Measurements from ENCODE around the gene SYNE1. TPM values are rescaled to one million over a fixed set of nuclear protein-coding genes. Genes with fewer than 3 reads are reported as not detected.

Gene SYNE1
- polyA plus RNA-seq, 2 of the 4 experiments (the other 2 are of a cell fraction), result 10.5 to 28.5 TPM

GRCh38 chr6:152123076-152123475, 514.1 kb downstream of the SYNE1 start:
- Histone ChIP-seq H3K9me3 (no peaks in the 10 kb centered on the region), H3K4me1 (no peaks in the 10 kb centered on the region), H3K27ac (no peak overlapping the region), H3K4me2 (no peak overlapping the region), H3K4me3 (no peak overlapping the region)
- FAIRE-seq, result no peak
- TF ChIP-seq BCL3 (IDR thresholded peaks at IDR 0.05) (no peak), SMC3 (IDR thresholded peaks at IDR 0.05) (no peak), MYC (IDR thresholded peaks at IDR 0.05; ENCODE audit: borderline replicate concordance, low read length) (no peak), ESRRA (IDR thresholded peaks at IDR 0.05; ENCODE audit: borderline replicate concordance, low read length) (no peak), TFCP2L1 (CRISPR knock-in tag; IDR thresholded peaks at IDR 0.05) (no peak)
- no peak for DNase-seq (ENCODE audit: low read depth in 1 of 2, low spot score in 1 of 2)
- POLR2A ChIA-PET, result no interaction called here
- 93% methylated on average over 3 of the region's 3 CpGs for WGBS (ENCODE audit: missing lambda C conversion rate)
- CTCF ChIA-PET, result interaction anchor here (1.3 to 2.3 kb wide), 2 partner anchors 117 to 357 kb away, joined by 4 to 9 read pairs; no protein-coding TSS in a partner anchor
- ATAC-seq, result no peak

GRCh38 chr6:152122434-152122833, 514.7 kb downstream of the SYNE1 start:
- FAIRE-seq, result no peak
- Histone ChIP-seq H3K4me1 (no peaks in the 10 kb centered on the region), H3K9me3 (no peaks in the 10 kb centered on the region), H3K27ac (no peak overlapping the region), H3K4me2 (no peak overlapping the region), H3K4me3 (no peak overlapping the region)
- TF ChIP-seq POLR2AphosphoS2 (conservative IDR thresholded peaks at IDR 0.05; ENCODE audit: low read length), result no peak
- TF ChIP-seq E2F6 (IDR thresholded peaks at IDR 0.05; ENCODE audit: borderline replicate concordance, low read depth), result no peak
- 95% methylated on average over 12 of the region's 12 CpGs for WGBS (ENCODE audit: missing lambda C conversion rate)
- no peak for ATAC-seq
- no peak for DNase-seq (ENCODE audit: low read depth in 1 of 2, low spot score in 1 of 2)
- CTCF ChIA-PET, result interaction anchor here (2.3 kb wide), 1 partner anchor 357 kb away, joined by 9 read pairs; no protein-coding TSS in a partner anchor
- POLR2A ChIA-PET, result no interaction called here

GRCh38 chr6:152121910-152122309, 515.3 kb downstream of the SYNE1 start:
- no peak for DNase-seq (ENCODE audit: low read depth in 1 of 2, low spot score in 1 of 2)
- H3K4me3 ChIP-seq, result no peak overlapping the region
- H3K27ac ChIP-seq, result no peak overlapping the region
- ATAC-seq, result no peak
- no peaks in the 10 kb centered on the region for H3K4me1 ChIP-seq
- FAIRE-seq, result no peak
- TF ChIP-seq NPAS2 (CRISPR knock-in tag; IDR thresholded peaks at IDR 0.05; ENCODE audit: borderline replicate concordance), result no peak
- POLR2A ChIA-PET, result no interaction called here
- 68% methylated on average over 3 of the region's 3 CpGs for WGBS (ENCODE audit: missing lambda C conversion rate)
- H3K4me2 ChIP-seq, result no peak overlapping the region
- H3K9me3 ChIP-seq, result no peaks in the 10 kb centered on the region
- CTCF ChIA-PET, result interaction anchor here (2.3 kb wide), 1 partner anchor 356 kb away, joined by 9 read pairs; no protein-coding TSS in a partner anchor

- Histone ChIP-seq H3K4me1 (no peaks in the 10 kb centered on the region), H3K4me2 (no peak overlapping the region), H3K9me3 (no peaks in the 10 kb centered on the region), H3K27ac (no peak overlapping the region), H3K4me3 (no peak overlapping the region)
- FAIRE-seq, result no peak
- CTCF ChIA-PET, result interaction anchor here (1.2 to 1.5 kb wide), 2 partner anchors 10 to 354 kb away, joined by 3 to 4 read pairs; no protein-coding TSS in a partner anchor
- TF ChIP-seq ESRRA (IDR thresholded peaks at IDR 0.05; ENCODE audit: borderline replicate concordance, low read length) (no peak), RAD21 (conservative IDR thresholded peaks at IDR 0.05 in 1 of 2, IDR thresholded peaks at IDR 0.05 in 1 of 2) (no peak), HOXA7 (CRISPR knock-in tag; IDR thresholded peaks at IDR 0.05) (no peak), RCOR1 (IDR thresholded peaks at IDR 0.05; ENCODE audit: low read depth, low read length) (no peak), TP53 (CRISPR knock-in tag; IDR thresholded peaks at IDR 0.05) (no peak), HOXB13 (CRISPR knock-in tag; IDR thresholded peaks at IDR 0.05; ENCODE audit: low read depth) (no peak), SMC3 (IDR thresholded peaks at IDR 0.05) (no peak), RARB (CRISPR knock-in tag; IDR thresholded peaks at IDR 0.05) (no peak)
- no peak for ATAC-seq
- POLR2A ChIA-PET, result no interaction called here
- WGBS (ENCODE audit: missing lambda C conversion rate), result 72% methylated on average over 7 of the region's 7 CpGs
- DNase-seq (ENCODE audit: low read depth in 1 of 2, low spot score in 1 of 2), result no peak
Observed at GRCh38 chr6:152119831-152120230, 517.3 kb downstream of the SYNE1 start.

GRCh38 chr6:152118678-152119077, 518.5 kb downstream of the SYNE1 start:
- FAIRE-seq, result no peak
- ATAC-seq, result no peak
- peak in 1 of 2 experiments; percentile 6 for DNase-seq (ENCODE audit: low read depth in 1 of 2, low spot score in 1 of 2)
- Histone ChIP-seq H3K4me2 (no peak overlapping the region), H3K9me3 (no peaks in the 10 kb centered on the region), H3K4me1 (no peaks in the 10 kb centered on the region), H3K27ac (no peak overlapping the region), H3K4me3 (no peak overlapping the region)
- ChIA-PET CTCF (interaction anchor here (1.2 to 1.5 kb wide), 2 partner anchors 8 to 353 kb away, joined by 3 to 4 read pairs; no protein-coding TSS in a partner anchor), POLR2A (no interaction called here)
- 85% methylated on average over 5 of the region's 5 CpGs for WGBS (ENCODE audit: missing lambda C conversion rate)
- TF ChIP-seq ESRRA (IDR thresholded peaks at IDR 0.05; ENCODE audit: borderline replicate concordance, low read length), result no peak
- TF ChIP-seq PBX3 (IDR thresholded peaks at IDR 0.05), result no peak
- TF ChIP-seq NPAS2 (CRISPR knock-in tag; IDR thresholded peaks at IDR 0.05; ENCODE audit: borderline replicate concordance), result no peak
- no peak for TF ChIP-seq TP53 (CRISPR knock-in tag; IDR thresholded peaks at IDR 0.05)
- TF ChIP-seq MAX (IDR thresholded peaks at IDR 0.05), result no peak
- TF ChIP-seq NR3C1 (IDR thresholded peaks at IDR 0.05), result no peak

Data from A549 (cell line).